OCI-LY1 (cell line): ENCODE data around the gene CAPNS1.

Experiments
- CTCF ChIP-seq: fragments of 200-600 bp; sonication (generic), shearing (Covaris generic); IDR thresholded peaks from 2 replicates; pipeline ENCODE4 v1.5.1; 2017; ENCODE audit warnings: mild to moderate bottlenecking, antibody characterized with exemption, low read length, moderate library complexity, mixed read lengths
- EZH2 ChIP-seq: fragments of 200-600 bp; sonication (generic), shearing (Covaris generic); IDR thresholded peaks from 2 replicates; pipeline ENCODE4 v1.8.0; 2017; ENCODE audit warnings: borderline replicate concordance, mixed run types, mild to moderate bottlenecking, antibody characterized with exemption, low read length, moderate library complexity, mixed read lengths

DNA sequence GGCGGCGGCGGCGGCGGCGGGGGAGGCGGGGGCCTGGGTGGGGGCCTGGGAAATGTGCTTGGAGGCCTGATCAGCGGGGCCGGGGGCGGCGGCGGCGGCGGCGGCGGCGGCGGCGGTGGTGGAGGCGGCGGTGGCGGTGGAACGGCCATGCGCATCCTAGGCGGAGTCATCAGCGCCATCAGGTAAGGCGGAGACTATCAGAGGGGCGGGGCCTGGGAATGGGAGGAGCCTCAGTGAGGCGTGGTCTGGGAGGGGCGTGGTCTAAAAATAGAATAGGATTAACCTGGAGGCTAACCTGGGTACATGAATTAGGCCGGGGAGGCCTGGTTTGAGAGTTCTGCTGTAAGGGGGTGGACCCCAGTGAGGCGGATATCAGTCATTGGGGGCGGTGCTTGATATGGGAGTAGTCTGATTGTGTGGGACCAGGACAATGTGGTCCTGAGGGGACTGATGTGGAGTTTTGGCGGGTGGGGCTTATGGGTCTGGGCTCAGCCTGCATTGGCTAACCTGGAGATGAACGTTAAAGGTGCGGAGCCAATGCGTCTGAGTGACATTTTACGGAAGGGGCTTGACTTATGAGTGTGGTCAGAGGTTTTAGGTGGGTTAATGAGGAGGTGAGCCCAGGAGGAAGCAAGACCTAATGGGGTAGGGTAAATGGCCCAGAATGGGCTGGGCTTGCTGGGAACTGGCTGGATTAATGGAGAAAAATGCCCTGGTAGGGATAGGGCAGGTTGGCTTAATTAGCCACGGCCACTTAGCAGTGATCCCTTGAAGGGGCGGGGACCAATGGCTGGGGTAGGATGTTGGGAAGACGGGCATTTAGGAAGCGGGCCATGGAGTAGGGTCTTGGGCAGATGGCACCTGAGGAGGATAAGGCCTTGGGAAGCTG lies 1.4 kb downstream of the CAPNS1 start:
- TF ChIP-seq CTCF = no peak
- no peak for TF ChIP-seq EZH2
